Esophagus muscularis mucosa (tissue), 4 donors: ENCODE measurements around the gene AKAP9. TPM values are rescaled to one million over a fixed set of nuclear protein-coding genes. Genes with fewer than 3 reads are reported as not detected.

ENCODE experiments used
- DNase-seq: peaks from one replicate; pipeline ENCODE4 v3.0.0-alpha.2; 2017; ENCODE audit errors: extremely low spot score
- H3K27ac ChIP-seq, 4 donors: fragments of 200-600 bp; sonication (generic); replicated peaks in 1 of 4; 1 replicate in 3 of 4; 2 replicates in 1 of 4; pipeline ENCODE4 v1.5.1; 2016 to 2019; ENCODE audit warnings: mild to moderate bottlenecking in 1 of 4
- H3K27me3 ChIP-seq, 4 donors: fragments of 200-600 bp; sonication (generic); one replicate each; pipeline versions ENCODE4 v1.5.1 to v1.6.0; 2016 to 2019
- H3K36me3 ChIP-seq, 4 donors: fragments of 200-600 bp; sonication (generic); one replicate each; pipeline ENCODE4 v1.5.1; 2016 to 2019
- H3K4me1 ChIP-seq, 4 donors: fragments of 200-600 bp; sonication (generic); one replicate each; pipeline ENCODE4 v1.5.1; 2016 to 2019
- H3K4me3 ChIP-seq, 4 donors: fragments of 200-600 bp; sonication (generic); 1 replicate in 2 of 4; 2 replicates in 2 of 4; pipeline ENCODE4 v1.5.1; 2016 to 2019; ENCODE audit warnings: mild to moderate bottlenecking in 4 of 4, moderate library complexity in 1 of 4
- H3K9me3 ChIP-seq, 4 donors: fragments of 200-600 bp; sonication (generic); 1 replicate in 3 of 4; 2 replicates in 1 of 4; pipeline ENCODE4 v1.5.1; 2016 to 2019
- EP300 ChIP-seq: sonication (generic); formaldehyde crosslinking; IDR thresholded peaks from one replicate; pipeline ENCODE4 v1.6.1; 2017; ENCODE audit warnings: antibody characterized with exemption
- POLR2A ChIP-seq: fragments of 450-650 bp; IDR thresholded peaks from one replicate; pipeline ENCODE4 v1.6.1; 2017; ENCODE audit warnings: antibody characterized with exemption, moderate library complexity, mild to moderate bottlenecking, low read depth
- POLR2AphosphoS5 ChIP-seq, 2 donors: sonication (generic); formaldehyde crosslinking; IDR thresholded peaks; one replicate each; pipeline ENCODE4 v1.6.1; 2017; ENCODE audit warnings: antibody characterized with exemption in 2 of 2
- WGBS: methylation state at CpG from one replicate; pipeline ENCODE4 v1.1.5; 2018; 5-methylcytosine and 5-hydroxymethylcytosine counted together
- intact Hi-C: fragments of 100-400 bp; cut with DNase I; formaldehyde crosslinking; loops from one replicate; pipeline ENCODE4 v1.15.1; 2023
- total RNA-seq, 4 donors: library from RNA; depleted of rRNA; stranded (reverse); fragments of >200 nt; gene quantifications; one replicate each; pipeline versions ENCODE4 v1.1.0 to v1.2.1, GENCODE V29; 2016
- TF ChIP-seq, protein P1 (sequence below), 3 experiments: fragments of 200-600 bp in 2 of 3; fragments of 450-650 bp in 1 of 3; sonication (generic) in 2 of 3; IDR thresholded peaks; one replicate each; pipeline ENCODE4 v1.5.1; 2017 to 2019; ENCODE audit warnings: antibody characterized with exemption in 3 of 3, mild to moderate bottlenecking in 2 of 3, moderate library complexity in 1 of 3

The AKAP9 gene
- total RNA-seq, 4 donors from 2014 or later, result 33.6 to 60.2 (median 39.3) TPM

DNA sequence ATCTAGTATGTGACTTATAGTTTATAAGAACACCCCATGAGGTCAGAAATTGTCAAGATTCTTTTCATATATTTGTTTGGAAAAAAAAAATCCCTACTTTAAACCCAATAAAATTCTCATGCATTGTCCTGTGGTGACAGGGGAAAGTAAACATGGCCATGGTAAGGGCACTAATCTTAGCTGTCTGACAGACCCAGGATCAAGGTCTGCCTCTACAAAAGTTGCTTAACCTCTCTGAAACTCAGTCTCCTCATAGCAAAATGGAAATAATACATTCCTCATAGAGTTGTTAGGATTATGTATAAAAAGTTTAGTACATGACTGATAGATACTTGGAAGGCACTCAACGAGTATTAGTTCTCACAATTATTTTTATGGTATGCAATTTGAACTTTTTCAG is 22.3 kb upstream of the AKAP9 start:
- 33% methylated on average over 1 of the region's 1 CpG for WGBS
- intact Hi-C loops, result no loop called here
- H3K4me1 ChIP-seq, result peaks cover 0 to 4% (median 0%) of the 10 kb centered on the region in 4 donors
- no peaks in the 10 kb centered on the region for H3K36me3 ChIP-seq
- no peak overlapping the region for H3K4me3 ChIP-seq
- no peak overlapping the region for H3K27ac ChIP-seq
- no peaks in the 10 kb centered on the region for H3K27me3 ChIP-seq
- H3K9me3 ChIP-seq, result no peaks in the 10 kb centered on the region
- TF ChIP-seq, protein P1, sequence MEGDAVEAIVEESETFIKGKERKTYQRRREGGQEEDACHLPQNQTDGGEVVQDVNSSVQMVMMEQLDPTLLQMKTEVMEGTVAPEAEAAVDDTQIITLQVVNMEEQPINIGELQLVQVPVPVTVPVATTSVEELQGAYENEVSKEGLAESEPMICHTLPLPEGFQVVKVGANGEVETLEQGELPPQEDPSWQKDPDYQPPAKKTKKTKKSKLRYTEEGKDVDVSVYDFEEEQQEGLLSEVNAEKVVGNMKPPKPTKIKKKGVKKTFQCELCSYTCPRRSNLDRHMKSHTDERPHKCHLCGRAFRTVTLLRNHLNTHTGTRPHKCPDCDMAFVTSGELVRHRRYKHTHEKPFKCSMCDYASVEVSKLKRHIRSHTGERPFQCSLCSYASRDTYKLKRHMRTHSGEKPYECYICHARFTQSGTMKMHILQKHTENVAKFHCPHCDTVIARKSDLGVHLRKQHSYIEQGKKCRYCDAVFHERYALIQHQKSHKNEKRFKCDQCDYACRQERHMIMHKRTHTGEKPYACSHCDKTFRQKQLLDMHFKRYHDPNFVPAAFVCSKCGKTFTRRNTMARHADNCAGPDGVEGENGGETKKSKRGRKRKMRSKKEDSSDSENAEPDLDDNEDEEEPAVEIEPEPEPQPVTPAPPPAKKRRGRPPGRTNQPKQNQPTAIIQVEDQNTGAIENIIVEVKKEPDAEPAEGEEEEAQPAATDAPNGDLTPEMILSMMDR (IDR thresholded peaks at IDR 0.05), result no peak
- TF ChIP-seq EP300 (no peak), POLR2AphosphoS5 (IDR thresholded peaks at IDR 0.05) (no peak), POLR2A (no peak)
- DNase-seq, result no peak

- no peak for TF ChIP-seq POLR2A
- TF ChIP-seq POLR2AphosphoS5 (IDR thresholded peaks at IDR 0.05), result no peak
- TF ChIP-seq, protein P1 (IDR thresholded peaks at IDR 0.05), result no peak
- TF ChIP-seq EP300, result no peak
- 59% methylated on average over 4 of the region's 4 CpGs for WGBS
- H3K9me3 ChIP-seq, result no peaks in the 10 kb centered on the region
Measured at GRCh38 chr7:91922857-91923256, 17.8 kb upstream of the AKAP9 start.

DNA sequence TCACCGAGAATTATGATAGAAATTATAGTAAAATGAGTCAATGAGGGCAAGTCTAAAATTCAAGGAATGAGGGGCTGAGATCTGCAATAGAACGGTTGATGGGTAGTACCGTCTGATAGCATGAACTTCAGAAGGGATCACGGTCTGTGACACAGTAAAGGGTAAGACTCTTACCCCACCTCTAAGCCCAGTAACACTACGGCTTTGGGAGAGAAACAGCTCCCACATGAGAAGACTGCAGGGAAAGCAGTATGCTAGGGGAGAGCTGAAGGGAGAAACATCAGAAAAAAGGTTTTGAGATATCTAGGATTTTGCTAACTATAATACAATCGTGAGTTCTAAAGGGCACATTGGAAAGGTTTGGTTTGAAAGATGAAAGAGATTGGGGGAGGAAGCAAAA is 12.8 kb upstream of the AKAP9 start:
- Histone ChIP-seq H3K4me1 (no peaks in the 10 kb centered on the region), H3K36me3 (no peaks in the 10 kb centered on the region), H3K4me3 (no peak overlapping the region), H3K27me3 (no peaks in the 10 kb centered on the region), H3K27ac (no peak overlapping the region), H3K9me3 (no peaks in the 10 kb centered on the region)
- 89% methylated on average over 5 of the region's 6 CpGs for WGBS
- DNase-seq, result no peak
- intact Hi-C loops, result no loop called here
- no peak for TF ChIP-seq EP300
- TF ChIP-seq, protein P1 (IDR thresholded peaks at IDR 0.05), result no peak
- no peak for TF ChIP-seq POLR2A
- TF ChIP-seq POLR2AphosphoS5 (IDR thresholded peaks at IDR 0.05), result no peak

More at GRCh38 chr7:91922857-91923256, 17.8 kb upstream of the AKAP9 start:
- no peak overlapping the region for H3K27ac ChIP-seq
- H3K4me3 ChIP-seq, result no peak overlapping the region
- DNase-seq, result no peak
- peaks cover 0 to 4% (median 0%) of the 10 kb centered on the region in 4 donors for H3K4me1 ChIP-seq
- H3K27me3 ChIP-seq, result no peaks in the 10 kb centered on the region
- no peaks in the 10 kb centered on the region for H3K36me3 ChIP-seq
- intact Hi-C loops, result no loop called here

GRCh38 chr7:91929463-91929862 is 11.2 kb upstream of the AKAP9 start:
- TF ChIP-seq POLR2A, result no peak
- TF ChIP-seq EP300, result no peak
- TF ChIP-seq, protein P1 (IDR thresholded peaks at IDR 0.05), result no peak
- TF ChIP-seq POLR2AphosphoS5 (IDR thresholded peaks at IDR 0.05), result no peak
- 79% methylated on average over 3 of the region's 3 CpGs for WGBS
- Histone ChIP-seq H3K27ac (no peak overlapping the region), H3K4me1 (no peaks in the 10 kb centered on the region), H3K27me3 (no peaks in the 10 kb centered on the region), H3K4me3 (no peak overlapping the region), H3K9me3 (no peaks in the 10 kb centered on the region), H3K36me3 (no peaks in the 10 kb centered on the region)
- DNase-seq, result no peak
- intact Hi-C loops, result no loop called here

GRCh38 chr7:91940171-91940570 is 491 bp upstream of the AKAP9 start:
- Histone ChIP-seq H3K27me3 (no peaks in the 10 kb centered on the region), H3K4me3 (peak overlapping the region; percentile 72 to 87 (median 80)), H3K9me3 (no peaks in the 10 kb centered on the region), H3K4me1 (peaks cover 26 to 43% (median 41%) of the 10 kb centered on the region in 4 donors), H3K27ac (peak overlapping the region; percentile 88 to 96 (median 94)), H3K36me3 (no peaks in the 10 kb centered on the region)
- TF ChIP-seq POLR2A, result no peak
- TF ChIP-seq, protein P1 (IDR thresholded peaks at IDR 0.05), result no peak
- TF ChIP-seq POLR2AphosphoS5 (IDR thresholded peaks at IDR 0.05), result no peak
- TF ChIP-seq EP300, result no peak
- intact Hi-C loops, result loop anchor here (5.0 to 10.0 kb wide), 3 partner anchors 58 to 192 kb away; partner anchors contain the start of genes CYP51A1 and MTERF1
- WGBS, result under 1% methylated on average over 12 of the region's 12 CpGs
- DNase-seq, result no peak
